Stimulated activated CD4-positive, alpha-beta T cell treated with anti-CD3 and anti-CD28 coated beads, TNF-alpha, amount 100 ng/mL, for 48 hours (primary cell): ENCODE results near the gene HNRNPA1L2.
"Not testable (repeated sequence)": the region's sequence is repeated elsewhere in the genome, so short reads cannot be mapped to it uniquely, and the experiment has no call there.

ENCODE experiments used
- DNase-seq, 3 donors: peaks; one replicate each; pipeline ENCODE4 v3.0.0-alpha.2; 2020; ENCODE audit warnings: low read depth in 3 of 3

The HNRNPA1L2 gene

GRCh38 chr13:52642131-52642530 is at the start of gene HNRNPA1L2:
Gene HNRNPA1L2 (plus strand): TSS chr13:52642431. CDS start chr13:52642493, 62 bp downstream.
- DNase-seq, result no peak

GRCh38 chr13:52593175-52593574 is 49.1 kb upstream of the HNRNPA1L2 start:
- DNase-seq, result not testable (repeated sequence)

- DNase-seq, result not testable (repeated sequence)
These were observed 48.4 kb upstream of the HNRNPA1L2 start for GRCh38 chr13:52593812-52594211.

GRCh38 chr13:52594295-52594694 is 47.9 kb upstream of the HNRNPA1L2 start:
- DNase-seq, result not testable (repeated sequence)

GRCh38 chr13:52597676-52598075 is 44.6 kb upstream of the HNRNPA1L2 start:
- no peak for DNase-seq

GRCh38 chr13:52599037-52599847 is 43.0 kb upstream of the HNRNPA1L2 start:
- DNase-seq, result no peak

- DNase-seq, result no peak
These were observed 42.2 kb upstream of the HNRNPA1L2 start for GRCh38 chr13:52599848-52600603.

GRCh38 chr13:52600666-52601065 is 41.6 kb upstream of the HNRNPA1L2 start:
- DNase-seq, result no peak

GRCh38 chr13:52603316-52603715 is 38.9 kb upstream of the HNRNPA1L2 start:
- not testable (repeated sequence) for DNase-seq

GRCh38 chr13:52606126-52606525 is 36.1 kb upstream of the HNRNPA1L2 start:
- not testable (repeated sequence) for DNase-seq

- DNase-seq, result not testable (repeated sequence)
These were observed 35.4 kb upstream of the HNRNPA1L2 start for GRCh38 chr13:52606795-52607194.

- not testable (repeated sequence) for DNase-seq
These were observed 34.0 kb upstream of the HNRNPA1L2 start for GRCh38 chr13:52608184-52608583.

- not testable (repeated sequence) for DNase-seq
These were observed 33.1 kb upstream of the HNRNPA1L2 start for GRCh38 chr13:52609013-52609606.

GRCh38 chr13:52610158-52610557 is 32.1 kb upstream of the HNRNPA1L2 start:
- not testable (repeated sequence) for DNase-seq

- no peak for DNase-seq
These were observed 27.0 kb upstream of the HNRNPA1L2 start for GRCh38 chr13:52615134-52615801.

- DNase-seq, result no peak
These were observed 26.4 kb upstream of the HNRNPA1L2 start for GRCh38 chr13:52615812-52616211.

GRCh38 chr13:52617070-52618060 is 24.9 kb upstream of the HNRNPA1L2 start:
- DNase-seq, result peak; percentile 61 to 81 (median 71)

GRCh38 chr13:52631083-52631690 is 11.0 kb upstream of the HNRNPA1L2 start:
- DNase-seq, result not testable (repeated sequence)

- DNase-seq, result no peak
These were observed 3.4 kb upstream of the HNRNPA1L2 start for GRCh38 chr13:52638666-52639328.

- DNase-seq, result no peak
These were observed 1.9 kb downstream of the HNRNPA1L2 start for GRCh38 chr13:52644108-52644507.
